Glomerular visceral epithelial cell (primary cell): Measurements from ENCODE around the gene DIO2.
A peak's percentile ranks its signal among the peaks of the same experiment; 100 is the strongest.

Source experiments
- DNase-seq: peaks from one replicate; pipeline ENCODE4 v3.0.0-alpha.2; 2016; ENCODE audit errors: extremely low spot score

DIO2 gene

GRCh38 chr14:80211153-80212022, at the start of gene DIO2:
Gene DIO2, minus strand, starts transcription at chr14:80211504. Its CDS starts 32 bp downstream, at chr14:80211472.
- no peak for DNase-seq

- DNase-seq: no peak
Measured at GRCh38 chr14:80260645-80261044, 49.3 kb upstream of the DIO2 start.

GRCh38 chr14:80239631-80240030, 28.3 kb upstream of the DIO2 start:
- DNase-seq: no peak

- DNase-seq: no peak
Measured at GRCh38 chr14:80237143-80237542, 25.8 kb upstream of the DIO2 start.

- DNase-seq: no peak
Measured at GRCh38 chr14:80233470-80234089, 22.3 kb upstream of the DIO2 start.

GRCh38 chr14:80231702-80232101, 20.4 kb upstream of the DIO2 start:
- no peak for DNase-seq

- DNase-seq: no peak
Measured at GRCh38 chr14:80223696-80224465, 12.6 kb upstream of the DIO2 start.

- DNase-seq: no peak
Measured at GRCh38 chr14:80216818-80217217, 5.5 kb upstream of the DIO2 start.

GRCh38 chr14:80215756-80216581, 4.7 kb upstream of the DIO2 start:
- DNase-seq: no peak

- no peak for DNase-seq
Measured at GRCh38 chr14:80215081-80215480, 3.8 kb upstream of the DIO2 start.

GRCh38 chr14:80213602-80214001, 2.3 kb upstream of the DIO2 start:
- DNase-seq: peak; percentile 31

- DNase-seq: no peak
Measured at GRCh38 chr14:80212023-80212397, 706 bp upstream of the DIO2 start.

GRCh38 chr14:80208461-80208860, 2.8 kb downstream of the DIO2 start:
- DNase-seq: no peak

GRCh38 chr14:80206351-80207080, 4.8 kb downstream of the DIO2 start:
- no peak for DNase-seq

GRCh38 chr14:80202888-80203562, 8.3 kb downstream of the DIO2 start:
- no peak for DNase-seq

- DNase-seq: no peak
Measured at GRCh38 chr14:80200093-80200492, 11.2 kb downstream of the DIO2 start.

- DNase-seq: no peak
Measured at GRCh38 chr14:80188571-80188970, 22.7 kb downstream of the DIO2 start.

- no peak for DNase-seq
Measured at GRCh38 chr14:80186301-80186800, 25.0 kb downstream of the DIO2 start.

GRCh38 chr14:80176893-80177292, 34.4 kb downstream of the DIO2 start:
- DNase-seq: no peak

GRCh38 chr14:80172375-80173051, 38.8 kb downstream of the DIO2 start:
- no peak for DNase-seq
